Vagina (tissue), 2 donors: Measurements from ENCODE around the gene ZBTB7C. TPM values are rescaled to one million over a fixed set of nuclear protein-coding genes. Genes with fewer than 3 reads are reported as not detected.
A peak's percentile ranks its signal among the peaks of the same experiment; 100 is the strongest.

Experiments used
- DNase-seq, 2 donors: peaks; one replicate each; pipeline ENCODE4 v3.0.0-alpha.2; 2017; ENCODE audit errors: extremely low spot score in 2 of 2
- H3K27ac ChIP-seq: fragments of 200-600 bp; sonication (generic); one replicate; pipeline ENCODE4 v1.5.1; 2019
- H3K27me3 ChIP-seq: fragments of 200-600 bp; sonication (generic); one replicate; pipeline ENCODE4 v1.5.1; 2019
- H3K36me3 ChIP-seq, 2 donors: fragments of 200-600 bp; sonication (generic); one replicate each; pipeline ENCODE4 v1.5.1; 2017 to 2019
- H3K4me1 ChIP-seq: fragments of 200-600 bp; sonication (generic); one replicate; pipeline ENCODE4 v1.5.1; 2019
- H3K4me3 ChIP-seq, 2 donors: fragments of 200-600 bp; sonication (generic); 1 replicate in 1 of 2; 2 replicates in 1 of 2; pipeline ENCODE4 v1.5.1; 2016 to 2019
- H3K9me3 ChIP-seq: fragments of 200-600 bp; sonication (generic); one replicate; pipeline ENCODE4 v1.5.1; 2019
- POLR2A ChIP-seq, 2 donors: fragments of 450-650 bp; IDR thresholded peaks; one replicate each; pipeline ENCODE4 v1.6.1; 2017; ENCODE audit warnings: antibody characterized with exemption in 2 of 2, mild to moderate bottlenecking in 2 of 2, moderate library complexity in 2 of 2
- POLR2AphosphoS5 ChIP-seq, 2 donors: sonication (generic); formaldehyde crosslinking; IDR thresholded peaks; one replicate each; pipeline ENCODE4 v1.9.0; 2017; ENCODE audit warnings: antibody characterized with exemption in 2 of 2, mild to moderate bottlenecking in 2 of 2, low read depth in 1 of 2; ENCODE audit not compliant: insufficient read depth in 1 of 2
- intact Hi-C: fragments of 100-400 bp; cut with DNase I; formaldehyde crosslinking; loops from one replicate; pipeline ENCODE4 v1.15.1; 2023
- total RNA-seq: library from RNA; depleted of rRNA; stranded (reverse); fragments of >200 nt; gene quantifications from one replicate; pipeline ENCODE4 v1.2.3, GENCODE V29; 2016
- TF ChIP-seq, protein P1 (sequence below), 3 experiments: fragments of 450-650 bp in 2 of 3; fragments of 200-600 bp in 1 of 3; sonication (generic) in 1 of 3; IDR thresholded peaks; one replicate each; pipeline ENCODE4 v1.5.1; 2017 to 2019; ENCODE audit warnings: antibody characterized with exemption in 3 of 3, mild to moderate bottlenecking in 2 of 3, moderate library complexity in 2 of 3

Gene ZBTB7C
- total RNA-seq, 1 donor from 2014 or later = 40.5 TPM

DNA sequence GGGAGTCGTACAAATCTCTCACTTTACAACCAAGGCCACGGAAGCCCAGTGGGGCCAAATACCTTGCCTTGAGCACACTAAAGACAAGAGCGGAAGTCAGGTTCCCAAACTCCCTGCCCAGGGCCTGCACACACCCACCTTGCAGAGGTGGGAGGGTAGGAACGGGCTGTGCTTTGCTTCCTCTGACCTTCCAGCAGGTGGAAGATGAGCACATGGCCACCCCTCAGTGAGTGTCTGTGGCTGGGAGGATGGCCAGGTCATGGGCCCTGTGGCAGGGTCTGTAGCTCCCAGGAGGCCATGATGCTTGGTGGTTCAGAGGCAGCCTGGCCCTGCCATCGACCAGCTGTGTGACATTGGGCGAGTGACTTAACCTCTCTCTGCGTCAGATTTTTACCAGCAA, 218.2 kb downstream of the ZBTB7C start:
- Histone ChIP-seq H3K27me3 (no peaks in the 10 kb centered on the region), H3K4me1 (peaks cover 11% of the 10 kb centered on the region), H3K9me3 (no peaks in the 10 kb centered on the region), H3K4me3 (no peak overlapping the region), H3K36me3 (no peaks in the 10 kb centered on the region), H3K27ac (no peak overlapping the region)
- TF ChIP-seq POLR2A (IDR thresholded peaks at IDR 0.05) (no peak), POLR2AphosphoS5 (IDR thresholded peaks at IDR 0.05; ENCODE audit: insufficient read depth in 1 of 2, low read depth in 1 of 2) (no peak)
- TF ChIP-seq, protein P1, sequence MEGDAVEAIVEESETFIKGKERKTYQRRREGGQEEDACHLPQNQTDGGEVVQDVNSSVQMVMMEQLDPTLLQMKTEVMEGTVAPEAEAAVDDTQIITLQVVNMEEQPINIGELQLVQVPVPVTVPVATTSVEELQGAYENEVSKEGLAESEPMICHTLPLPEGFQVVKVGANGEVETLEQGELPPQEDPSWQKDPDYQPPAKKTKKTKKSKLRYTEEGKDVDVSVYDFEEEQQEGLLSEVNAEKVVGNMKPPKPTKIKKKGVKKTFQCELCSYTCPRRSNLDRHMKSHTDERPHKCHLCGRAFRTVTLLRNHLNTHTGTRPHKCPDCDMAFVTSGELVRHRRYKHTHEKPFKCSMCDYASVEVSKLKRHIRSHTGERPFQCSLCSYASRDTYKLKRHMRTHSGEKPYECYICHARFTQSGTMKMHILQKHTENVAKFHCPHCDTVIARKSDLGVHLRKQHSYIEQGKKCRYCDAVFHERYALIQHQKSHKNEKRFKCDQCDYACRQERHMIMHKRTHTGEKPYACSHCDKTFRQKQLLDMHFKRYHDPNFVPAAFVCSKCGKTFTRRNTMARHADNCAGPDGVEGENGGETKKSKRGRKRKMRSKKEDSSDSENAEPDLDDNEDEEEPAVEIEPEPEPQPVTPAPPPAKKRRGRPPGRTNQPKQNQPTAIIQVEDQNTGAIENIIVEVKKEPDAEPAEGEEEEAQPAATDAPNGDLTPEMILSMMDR (IDR thresholded peaks at IDR 0.05) = no peak
- intact Hi-C loops = no loop called here
- DNase-seq = no peak

DNA sequence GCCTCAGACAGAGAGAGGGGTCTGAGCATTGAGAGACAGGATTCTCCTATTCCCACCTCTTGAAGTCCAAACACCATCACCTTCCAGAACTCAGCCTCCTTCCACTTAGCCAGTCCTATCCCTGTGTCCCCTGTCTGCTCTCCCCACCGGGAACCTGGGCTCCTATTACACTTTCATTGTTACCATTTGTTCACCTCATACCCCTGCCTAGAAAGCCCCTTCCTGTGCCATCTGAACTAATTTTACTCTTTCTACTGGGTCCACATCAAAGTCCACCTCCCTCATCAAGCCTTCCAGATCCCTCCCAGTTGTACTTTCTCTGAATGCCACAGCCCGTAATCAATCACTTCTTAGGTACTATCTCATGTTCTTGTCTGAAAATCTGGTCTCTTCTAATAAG, 220.6 kb downstream of the ZBTB7C start:
- Histone ChIP-seq H3K27me3 (no peaks in the 10 kb centered on the region), H3K27ac (no peak overlapping the region), H3K36me3 (no peaks in the 10 kb centered on the region), H3K4me3 (no peak overlapping the region), H3K9me3 (no peaks in the 10 kb centered on the region), H3K4me1 (no peaks in the 10 kb centered on the region)
- TF ChIP-seq POLR2AphosphoS5 (IDR thresholded peaks at IDR 0.05; ENCODE audit: insufficient read depth in 1 of 2, low read depth in 1 of 2) (no peak), POLR2A (IDR thresholded peaks at IDR 0.05) (no peak)
- TF ChIP-seq, protein P1 (IDR thresholded peaks at IDR 0.05) = no peak
- peak in 1 of 2 donors; percentile 67 for DNase-seq
- intact Hi-C loops = no loop called here

GRCh38 chr18:48186861-48187260, 222.3 kb downstream of the ZBTB7C start:
- no peak overlapping the region for H3K27ac ChIP-seq
- no peaks in the 10 kb centered on the region for H3K4me1 ChIP-seq
- no peaks in the 10 kb centered on the region for H3K9me3 ChIP-seq
- no peaks in the 10 kb centered on the region for H3K36me3 ChIP-seq
- intact Hi-C loops = no loop called here
- H3K4me3 ChIP-seq = no peak overlapping the region
- TF ChIP-seq POLR2A (IDR thresholded peaks at IDR 0.05) (no peak), POLR2AphosphoS5 (IDR thresholded peaks at IDR 0.05; ENCODE audit: insufficient read depth in 1 of 2, low read depth in 1 of 2) (no peak)
- TF ChIP-seq, protein P1 (IDR thresholded peaks at IDR 0.05) = no peak
- peak in 1 of 2 donors; percentile 56 for DNase-seq
- no peaks in the 10 kb centered on the region for H3K27me3 ChIP-seq

DNA sequence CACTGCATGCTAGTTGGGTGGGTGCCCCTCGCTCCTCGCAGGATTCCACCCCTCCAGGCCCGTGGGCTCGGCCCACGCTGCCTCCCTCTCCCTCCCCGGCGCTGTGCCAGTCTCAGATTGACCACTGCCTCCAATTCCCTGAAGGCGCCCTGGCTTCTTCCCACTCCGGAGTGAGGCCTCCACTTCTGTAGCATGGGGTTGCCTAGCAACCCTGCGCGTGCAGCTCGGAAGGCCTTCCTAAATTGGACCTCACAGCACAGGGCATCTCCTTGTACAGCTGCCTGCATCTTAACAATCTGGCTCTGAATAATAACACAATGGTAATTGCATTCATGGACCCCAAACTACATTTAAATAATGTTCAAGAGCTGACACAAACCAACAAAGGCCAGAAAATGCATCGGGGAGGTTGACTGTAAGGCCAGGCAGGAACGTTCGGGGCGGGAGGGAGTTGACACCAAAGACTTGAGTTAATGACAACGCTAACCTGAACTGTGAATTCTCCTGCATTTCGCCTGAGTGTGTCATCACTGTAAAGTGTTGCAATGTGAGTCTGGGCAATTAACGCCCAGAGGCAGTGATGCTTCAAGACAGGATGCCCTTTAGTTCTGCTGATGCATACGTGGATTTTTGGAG, 222.9 kb downstream of the ZBTB7C start:
- Histone ChIP-seq H3K4me1 (no peaks in the 10 kb centered on the region), H3K27ac (no peak overlapping the region), H3K4me3 (no peak overlapping the region), H3K36me3 (no peaks in the 10 kb centered on the region), H3K27me3 (no peaks in the 10 kb centered on the region), H3K9me3 (no peaks in the 10 kb centered on the region)
- TF ChIP-seq POLR2AphosphoS5 (IDR thresholded peaks at IDR 0.05; ENCODE audit: insufficient read depth in 1 of 2, low read depth in 1 of 2) (no peak), POLR2A (IDR thresholded peaks at IDR 0.05) (no peak)
- TF ChIP-seq, protein P1 (IDR thresholded peaks at IDR 0.05) = no peak
- peak in 1 of 2 donors; percentile 69 for DNase-seq
- intact Hi-C loops = no loop called here

GRCh38 chr18:48184118-48184517, 225.1 kb downstream of the ZBTB7C start:
- intact Hi-C loops = no loop called here
- Histone ChIP-seq H3K27ac (no peak overlapping the region), H3K36me3 (no peaks in the 10 kb centered on the region), H3K4me3 (no peak overlapping the region), H3K4me1 (no peaks in the 10 kb centered on the region), H3K9me3 (no peaks in the 10 kb centered on the region), H3K27me3 (no peaks in the 10 kb centered on the region)
- DNase-seq = no peak
- TF ChIP-seq POLR2A (IDR thresholded peaks at IDR 0.05) (no peak), POLR2AphosphoS5 (IDR thresholded peaks at IDR 0.05; ENCODE audit: insufficient read depth in 1 of 2, low read depth in 1 of 2) (no peak)
- TF ChIP-seq, protein P1 (IDR thresholded peaks at IDR 0.05) = no peak
